Peyer's patch (tissue), 4 donors: ENCODE measurements around the gene TCF3. TPM values are rescaled to one million over a fixed set of nuclear protein-coding genes. Genes with fewer than 3 reads are reported as not detected.

Experiments
- DNase-seq, 3 donors: peaks; one replicate each; pipeline ENCODE4 v3.0.0-alpha.2; 2017 to 2019
- H3K27ac ChIP-seq, 4 donors: fragments of 200-600 bp; sonication (generic); one replicate each; pipeline ENCODE4 v1.5.1; 2016 to 2019
- H3K27me3 ChIP-seq, 2 donors: fragments of 200-600 bp; sonication (generic); one replicate each; pipeline ENCODE4 v1.5.1; 2019
- H3K36me3 ChIP-seq, 3 donors: fragments of 200-600 bp; sonication (generic); one replicate each; pipeline ENCODE4 v1.5.1; 2016 to 2019
- H3K4me1 ChIP-seq, 4 donors: fragments of 200-600 bp; sonication (generic); one replicate each; pipeline ENCODE4 v1.5.1; 2016 to 2019
- H3K4me3 ChIP-seq, 4 donors: fragments of 200-600 bp; sonication (generic); 1 replicate in 3 of 4; 2 replicates in 1 of 4; pipeline ENCODE4 v1.5.1; 2016 to 2019; ENCODE audit warnings: mild to moderate bottlenecking in 1 of 4
- H3K9me3 ChIP-seq, 4 donors: fragments of 200-600 bp; sonication (generic); one replicate each; pipeline ENCODE4 v1.5.1; 2016 to 2019; ENCODE audit warnings: mild to moderate bottlenecking in 1 of 4
- POLR2A ChIP-seq, 2 donors: fragments of 450-650 bp; IDR thresholded peaks; one replicate each; pipeline ENCODE4 v1.5.1; 2017; ENCODE audit warnings: antibody characterized with exemption in 2 of 2, mild to moderate bottlenecking in 2 of 2, moderate library complexity in 2 of 2
- total RNA-seq, 4 donors: library from RNA; depleted of rRNA; stranded (reverse); fragments of >200 nt; gene quantifications; one replicate each; pipeline ENCODE4 v1.1.0, GENCODE V29; 2016
- TF ChIP-seq, protein P1 (sequence below), 6 experiments: fragments of 450-650 bp in 4 of 6; fragments of 200-600 bp in 2 of 6; sonication (generic) in 1 of 6; IDR thresholded peaks; one replicate each; pipeline ENCODE4 v1.5.1; 2017 to 2019; ENCODE audit warnings: antibody characterized with exemption in 6 of 6, mild to moderate bottlenecking in 3 of 6, moderate library complexity in 1 of 6

Gene TCF3
- total RNA-seq, 4 donors from 2014 or later, result 49.2 to 112 (median 80.3) TPM

DNA sequence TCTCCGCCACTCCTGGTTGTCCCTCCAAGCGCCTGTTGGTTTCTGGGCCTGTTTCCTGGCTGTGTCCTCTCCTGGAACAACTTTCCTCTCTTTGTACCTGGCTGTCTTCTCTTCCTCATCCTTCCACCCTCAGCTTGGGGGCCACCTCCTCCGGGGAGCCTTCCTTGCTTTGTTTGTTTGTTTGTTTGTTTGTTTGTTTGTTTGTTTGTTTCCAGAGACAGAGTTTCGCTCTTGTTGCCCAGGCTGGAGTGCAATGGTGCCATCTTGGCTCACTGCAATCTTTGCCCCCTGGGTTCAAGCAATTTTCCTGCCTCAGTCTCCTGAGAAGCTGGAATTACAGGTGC is 6.6 kb upstream of the TCF3 start:
- Histone ChIP-seq H3K4me3 (no peak overlapping the region), H3K27ac (no peak overlapping the region), H3K4me1 (peaks cover 0 to under 1% (median 0%) of the 10 kb centered on the region in 4 donors), H3K27me3 (no peaks in the 10 kb centered on the region), H3K36me3 (no peaks in the 10 kb centered on the region), H3K9me3 (no peaks in the 10 kb centered on the region)
- DNase-seq, result no peak
- TF ChIP-seq, protein P1, sequence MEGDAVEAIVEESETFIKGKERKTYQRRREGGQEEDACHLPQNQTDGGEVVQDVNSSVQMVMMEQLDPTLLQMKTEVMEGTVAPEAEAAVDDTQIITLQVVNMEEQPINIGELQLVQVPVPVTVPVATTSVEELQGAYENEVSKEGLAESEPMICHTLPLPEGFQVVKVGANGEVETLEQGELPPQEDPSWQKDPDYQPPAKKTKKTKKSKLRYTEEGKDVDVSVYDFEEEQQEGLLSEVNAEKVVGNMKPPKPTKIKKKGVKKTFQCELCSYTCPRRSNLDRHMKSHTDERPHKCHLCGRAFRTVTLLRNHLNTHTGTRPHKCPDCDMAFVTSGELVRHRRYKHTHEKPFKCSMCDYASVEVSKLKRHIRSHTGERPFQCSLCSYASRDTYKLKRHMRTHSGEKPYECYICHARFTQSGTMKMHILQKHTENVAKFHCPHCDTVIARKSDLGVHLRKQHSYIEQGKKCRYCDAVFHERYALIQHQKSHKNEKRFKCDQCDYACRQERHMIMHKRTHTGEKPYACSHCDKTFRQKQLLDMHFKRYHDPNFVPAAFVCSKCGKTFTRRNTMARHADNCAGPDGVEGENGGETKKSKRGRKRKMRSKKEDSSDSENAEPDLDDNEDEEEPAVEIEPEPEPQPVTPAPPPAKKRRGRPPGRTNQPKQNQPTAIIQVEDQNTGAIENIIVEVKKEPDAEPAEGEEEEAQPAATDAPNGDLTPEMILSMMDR (IDR thresholded peaks at IDR 0.05), result no peak
- no peak for TF ChIP-seq POLR2A (IDR thresholded peaks at IDR 0.05)

DNA sequence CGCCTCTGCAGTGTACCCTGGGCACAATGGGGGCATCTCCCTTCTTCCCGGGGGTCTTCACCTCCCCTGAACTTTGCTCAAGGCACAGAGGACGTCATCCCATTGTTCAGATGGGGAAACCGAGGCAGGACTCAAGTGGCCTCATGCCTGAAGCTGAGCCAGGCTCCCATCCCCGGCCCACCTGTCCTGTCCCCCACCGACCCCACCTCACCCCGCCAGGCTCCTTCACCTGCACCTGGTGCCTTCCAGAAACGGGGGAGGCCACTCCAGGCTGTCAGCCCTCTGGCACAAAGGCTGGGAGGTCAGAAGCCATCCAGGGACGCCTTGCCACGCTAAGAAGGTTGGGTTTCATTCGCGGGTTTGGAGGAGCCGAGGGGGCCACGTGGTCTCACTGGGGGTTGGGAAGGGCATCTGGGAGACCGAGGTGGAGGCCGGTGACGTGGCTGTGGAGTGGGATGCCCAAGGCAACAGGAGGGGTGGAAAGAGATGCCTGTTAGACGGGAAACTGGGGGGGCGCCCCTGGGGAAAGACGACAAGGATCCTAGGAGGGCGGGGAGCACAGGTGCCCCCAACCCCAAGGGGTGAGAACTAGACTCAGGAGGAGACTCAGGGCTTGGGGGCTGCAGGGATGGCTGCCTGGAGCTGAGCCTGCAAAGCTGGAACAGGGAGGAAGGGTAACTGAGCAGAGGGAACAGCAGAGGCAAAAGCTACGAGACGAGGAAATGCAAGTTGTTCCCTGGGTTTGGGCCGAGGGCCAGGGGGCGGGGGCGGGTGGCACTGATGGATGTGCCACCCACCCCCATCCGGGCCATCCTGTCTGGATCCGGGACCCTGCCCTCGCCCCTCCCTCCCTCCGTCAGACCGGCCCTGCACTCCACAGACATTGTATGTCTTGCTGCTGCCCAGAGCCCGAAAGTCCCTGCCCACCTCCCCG is 6.0 kb upstream of the TCF3 start:
- H3K4me3 ChIP-seq, result no peak overlapping the region
- no peaks in the 10 kb centered on the region for H3K36me3 ChIP-seq
- no peaks in the 10 kb centered on the region for H3K9me3 ChIP-seq
- no peak for TF ChIP-seq POLR2A (IDR thresholded peaks at IDR 0.05)
- TF ChIP-seq, protein P1 (IDR thresholded peaks at IDR 0.05), result no peak
- H3K27ac ChIP-seq, result no peak overlapping the region
- H3K4me1 ChIP-seq, result peaks cover 0 to 7% (median 0%) of the 10 kb centered on the region in 4 donors
- H3K27me3 ChIP-seq, result no peaks in the 10 kb centered on the region
- DNase-seq, result no peak

DNA sequence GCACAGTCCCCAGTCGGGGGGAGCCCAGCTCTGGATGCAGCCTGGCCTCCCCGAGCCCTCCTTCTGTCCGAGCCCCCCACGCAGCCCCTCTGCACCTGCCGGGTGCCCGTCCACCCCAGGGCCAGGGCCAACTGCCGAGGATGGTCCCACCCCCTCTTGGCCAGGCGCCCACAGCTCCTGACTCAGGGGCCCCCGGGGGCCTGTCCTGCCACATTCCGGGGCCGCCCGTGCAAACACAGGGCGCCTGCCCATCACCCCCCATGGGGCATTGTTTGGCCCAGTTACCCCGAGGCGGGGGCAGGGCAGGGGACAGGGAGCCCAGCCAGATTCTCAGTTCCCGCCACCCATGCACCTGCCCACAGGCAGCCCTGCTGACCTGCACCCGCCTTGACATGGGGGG is 5.3 kb upstream of the TCF3 start:
- Histone ChIP-seq H3K4me3 (no peak overlapping the region), H3K4me1 (peaks cover 0 to 9% (median 0%) of the 10 kb centered on the region in 4 donors), H3K27ac (no peak overlapping the region), H3K36me3 (no peaks in the 10 kb centered on the region), H3K9me3 (no peaks in the 10 kb centered on the region), H3K27me3 (no peaks in the 10 kb centered on the region)
- DNase-seq, result no peak
- TF ChIP-seq, protein P1 (IDR thresholded peaks at IDR 0.05), result no peak
- no peak for TF ChIP-seq POLR2A (IDR thresholded peaks at IDR 0.05)

DNA sequence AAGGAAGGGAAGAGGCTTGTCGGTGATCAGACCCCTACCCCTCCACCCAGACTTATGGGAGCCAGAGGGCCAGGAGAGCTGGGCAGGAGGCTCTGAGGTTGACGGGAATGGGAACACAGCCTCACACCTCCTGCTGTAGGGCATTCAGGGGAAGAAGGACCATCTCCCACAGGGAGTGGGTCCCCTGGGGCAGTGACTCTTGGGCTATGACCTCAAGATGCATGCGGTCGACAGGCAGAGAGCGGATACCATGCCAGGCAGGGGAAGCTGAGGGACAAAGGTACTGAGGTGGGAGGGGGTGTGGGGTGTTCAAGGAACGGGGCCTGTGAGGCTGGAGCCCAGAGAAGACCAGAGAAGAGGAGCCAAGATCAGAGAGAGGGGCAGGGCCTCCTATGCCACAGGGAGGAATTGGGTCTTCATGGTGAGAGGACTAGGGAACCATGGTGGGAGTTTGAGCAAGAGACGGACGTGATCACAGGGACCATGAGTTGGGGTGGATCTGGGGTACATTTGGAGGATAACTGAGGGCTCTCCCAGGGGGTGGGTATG is 4.6 kb upstream of the TCF3 start:
- no peak overlapping the region for H3K27ac ChIP-seq
- peaks cover 0 to 9% (median 0%) of the 10 kb centered on the region in 4 donors for H3K4me1 ChIP-seq
- TF ChIP-seq POLR2A (IDR thresholded peaks at IDR 0.05), result no peak
- TF ChIP-seq, protein P1 (IDR thresholded peaks at IDR 0.05), result no peak
- DNase-seq, result no peak
- H3K36me3 ChIP-seq, result no peaks in the 10 kb centered on the region
- H3K9me3 ChIP-seq, result no peaks in the 10 kb centered on the region
- H3K27me3 ChIP-seq, result no peaks in the 10 kb centered on the region
- H3K4me3 ChIP-seq, result no peak overlapping the region

DNA sequence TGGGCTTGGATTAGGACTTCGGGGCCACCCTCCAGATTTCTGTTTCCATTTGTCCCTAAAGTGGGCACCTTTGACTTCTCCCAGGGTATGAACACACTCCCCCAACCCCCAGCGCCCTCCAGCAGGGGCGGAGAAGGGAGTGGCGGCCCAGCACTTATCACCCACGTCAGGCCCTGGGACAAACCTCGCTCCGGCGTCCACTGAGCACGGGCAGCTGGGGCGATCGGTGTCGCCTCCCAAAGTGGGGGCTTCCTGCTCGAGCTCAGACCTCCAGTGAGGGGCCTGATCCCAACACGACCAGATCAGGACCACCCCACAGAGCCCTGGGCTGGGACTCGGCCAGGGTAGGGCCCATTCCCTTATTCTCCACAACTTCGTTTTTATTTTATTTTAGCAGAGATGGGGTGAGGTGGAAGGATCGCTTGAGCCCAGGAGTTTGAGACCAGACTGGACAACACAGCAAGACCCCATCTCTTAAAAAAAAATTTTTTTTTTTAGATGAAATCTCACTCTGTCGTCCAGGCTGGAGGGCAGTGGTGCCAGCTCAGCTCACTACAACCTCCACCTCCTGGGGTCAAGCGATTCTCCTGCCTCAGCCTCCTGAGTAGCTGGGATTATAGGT is 3.7 kb upstream of the TCF3 start:
- Histone ChIP-seq H3K4me1 (peaks cover 0 to 9% (median 2%) of the 10 kb centered on the region in 4 donors), H3K4me3 (no peak overlapping the region), H3K27me3 (no peaks in the 10 kb centered on the region), H3K27ac (no peak overlapping the region), H3K36me3 (no peaks in the 10 kb centered on the region), H3K9me3 (no peaks in the 10 kb centered on the region)
- TF ChIP-seq, protein P1 (IDR thresholded peaks at IDR 0.05), result no peak
- TF ChIP-seq POLR2A (IDR thresholded peaks at IDR 0.05), result no peak
- no peak for DNase-seq
